T-helper 1 cell treated with Interleukin-12 subunit alpha and Interleukin-12 subunit beta and Interleukin-4 antibody, amounts not matched to agents 30 μg/mL and 1 μg/mL, for 36 hours (primary cell): Measurements from ENCODE around the gene KLF1.
"Not testable (repeated sequence)": the region's sequence is repeated elsewhere in the genome, so short reads cannot be mapped to it uniquely, and the experiment has no call there.

Experiments used
- H3K27ac Mint-ChIP-seq: one replicate; pipeline ENCODE4 v1.8.0; 2021; ENCODE audit warnings: mild to moderate bottlenecking, mixed read lengths
- H3K27me3 Mint-ChIP-seq: one replicate; pipeline ENCODE4 v1.8.0; 2021; ENCODE audit warnings: low read depth, mixed read lengths
- H3K36me3 Mint-ChIP-seq: one replicate; pipeline ENCODE4 v1.8.0; 2021; ENCODE audit warnings: low read depth, mixed read lengths
- H3K4me1 Mint-ChIP-seq: one replicate; pipeline ENCODE4 v1.8.0; 2021; ENCODE audit warnings: low read depth, mixed read lengths
- H3K4me3 Mint-ChIP-seq: one replicate; pipeline ENCODE4 v1.8.0; 2021; ENCODE audit warnings: mild to moderate bottlenecking, moderate library complexity, mixed read lengths
- H3K9me3 Mint-ChIP-seq: one replicate; pipeline ENCODE4 v1.8.0; 2021; ENCODE audit warnings: mixed read lengths

KLF1 gene

GRCh38 chr19:12866416-12867119 lies 20.4 kb downstream of the KLF1 start:
- H3K27me3 Mint-ChIP-seq: no peaks in the 10 kb centered on the region
- peaks cover 9% of the 10 kb centered on the region for H3K4me1 Mint-ChIP-seq
- no peaks in the 10 kb centered on the region for H3K36me3 Mint-ChIP-seq
- no peaks in the 10 kb centered on the region for H3K9me3 Mint-ChIP-seq
- peak overlapping the region; percentile 49 for H3K4me3 Mint-ChIP-seq
- H3K27ac Mint-ChIP-seq: peak overlapping the region; percentile 26

GRCh38 chr19:12865746-12866415 lies 21.1 kb downstream of the KLF1 start:
- Mint-ChIP-seq H3K4me3 (no peak overlapping the region), H3K36me3 (no peaks in the 10 kb centered on the region), H3K27ac (no peak overlapping the region), H3K27me3 (peaks cover 3% of the 10 kb centered on the region), H3K9me3 (no peaks in the 10 kb centered on the region), H3K4me1 (peaks cover 9% of the 10 kb centered on the region)

DNA sequence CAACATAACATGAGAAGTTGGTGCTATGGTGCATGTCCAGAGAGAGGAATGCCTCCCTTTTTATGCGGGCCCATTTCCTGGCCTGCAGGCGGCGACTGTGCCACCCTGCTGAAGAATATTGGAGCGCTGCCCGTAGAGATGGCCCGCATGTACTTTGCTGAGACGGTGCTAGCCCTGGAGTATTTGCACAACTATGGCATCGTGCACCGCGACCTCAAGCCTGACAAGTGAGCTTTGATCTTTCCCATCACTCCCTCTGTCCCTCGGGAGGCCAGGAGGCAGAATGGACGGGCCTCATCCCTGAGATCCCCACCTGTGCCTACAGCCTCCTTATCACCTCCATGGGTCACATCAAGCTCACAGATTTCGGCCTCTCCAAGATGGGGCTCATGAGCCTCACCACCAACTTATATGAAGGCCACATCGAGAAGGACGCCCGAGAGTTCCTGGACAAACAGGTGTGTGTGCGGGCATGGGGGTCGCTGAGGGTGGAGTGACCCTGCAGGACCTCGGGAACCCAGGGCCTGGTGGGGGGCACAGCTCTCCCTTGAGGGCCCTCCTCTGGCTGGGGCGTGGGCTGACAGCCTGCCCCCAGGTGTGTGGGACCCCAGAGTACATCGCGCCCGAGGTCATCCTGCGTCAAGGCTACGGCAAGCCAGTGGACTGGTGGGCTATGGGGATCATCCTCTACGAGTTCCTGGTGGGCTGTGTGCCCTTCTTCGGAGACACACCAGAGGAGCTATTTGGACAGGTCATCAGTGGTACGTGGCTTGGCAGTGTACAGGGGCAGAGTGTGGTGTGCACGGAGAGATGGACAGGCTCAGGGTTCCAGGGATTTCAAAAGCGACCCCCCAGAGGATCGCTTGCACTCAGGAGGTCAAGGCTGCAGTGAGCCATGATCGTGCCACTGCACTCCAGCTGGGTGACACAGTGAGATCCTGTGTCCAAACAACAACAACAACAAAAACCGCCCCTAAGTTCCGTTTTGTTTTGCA lies 22.0 kb downstream of the KLF1 start:
- H3K9me3 Mint-ChIP-seq: no peaks in the 10 kb centered on the region
- H3K4me3 Mint-ChIP-seq: peak overlapping the region; percentile 16
- H3K27ac Mint-ChIP-seq: no peak overlapping the region
- peaks cover 9% of the 10 kb centered on the region for H3K4me1 Mint-ChIP-seq
- H3K36me3 Mint-ChIP-seq: no peaks in the 10 kb centered on the region
- H3K27me3 Mint-ChIP-seq: peaks cover 3% of the 10 kb centered on the region

DNA sequence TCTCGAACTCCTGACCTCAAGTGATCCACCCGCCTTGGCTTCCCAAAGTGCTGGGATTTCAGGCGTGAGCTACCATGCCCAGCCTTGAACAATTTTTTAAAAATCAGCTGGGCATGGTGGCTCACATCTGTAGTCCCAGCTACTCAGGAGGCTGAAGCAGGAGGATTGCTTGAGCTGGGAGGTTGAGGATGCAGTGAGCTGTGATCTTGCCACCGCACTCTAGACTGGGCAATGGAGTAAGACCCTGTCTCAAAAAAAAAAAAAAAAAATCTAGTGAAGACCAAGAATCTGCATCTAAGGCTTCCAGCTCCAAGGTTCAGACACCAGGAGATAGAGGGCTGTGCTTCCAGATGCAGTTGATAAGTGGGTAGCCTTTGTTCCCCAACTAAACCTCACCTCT lies 22.9 kb downstream of the KLF1 start:
- H3K27me3 Mint-ChIP-seq: peaks cover 3% of the 10 kb centered on the region
- H3K4me3 Mint-ChIP-seq: no peak overlapping the region
- H3K27ac Mint-ChIP-seq: no peak overlapping the region
- H3K9me3 Mint-ChIP-seq: no peaks in the 10 kb centered on the region
- H3K36me3 Mint-ChIP-seq: no peaks in the 10 kb centered on the region
- H3K4me1 Mint-ChIP-seq: peaks cover 9% of the 10 kb centered on the region

- H3K27ac Mint-ChIP-seq: no peak overlapping the region
- H3K9me3 Mint-ChIP-seq: no peaks in the 10 kb centered on the region
- H3K27me3 Mint-ChIP-seq: peaks cover 3% of the 10 kb centered on the region
- H3K4me3 Mint-ChIP-seq: no peak overlapping the region
- H3K4me1 Mint-ChIP-seq: no peaks in the 10 kb centered on the region
- no peaks in the 10 kb centered on the region for H3K36me3 Mint-ChIP-seq
Observed at GRCh38 chr19:12859546-12859945, 27.5 kb downstream of the KLF1 start.

GRCh38 chr19:12858041-12858928 lies 28.7 kb downstream of the KLF1 start:
- no peak overlapping the region for H3K27ac Mint-ChIP-seq
- H3K4me1 Mint-ChIP-seq: no peaks in the 10 kb centered on the region
- H3K36me3 Mint-ChIP-seq: no peaks in the 10 kb centered on the region
- no peak overlapping the region for H3K4me3 Mint-ChIP-seq
- peaks cover 3% of the 10 kb centered on the region for H3K27me3 Mint-ChIP-seq
- no peaks in the 10 kb centered on the region for H3K9me3 Mint-ChIP-seq

DNA sequence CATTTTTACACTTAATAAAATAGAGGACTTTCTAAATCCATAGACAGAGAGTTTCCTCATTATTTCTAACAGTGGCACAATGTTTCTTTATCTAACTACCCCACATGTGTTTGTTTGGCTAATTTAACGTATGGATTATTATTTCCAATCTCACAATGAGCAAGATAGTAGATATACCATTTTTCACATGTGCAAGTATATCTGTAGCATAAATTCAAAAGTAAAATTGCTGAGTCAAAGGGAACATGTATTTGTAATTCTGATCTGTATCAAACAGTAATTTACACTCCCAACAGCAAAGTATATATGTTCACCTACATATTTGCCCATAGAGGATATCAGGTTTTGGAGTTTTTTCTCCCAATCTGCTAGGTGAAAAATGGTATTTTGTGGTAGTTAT lies 30.3 kb downstream of the KLF1 start:
- no peaks in the 10 kb centered on the region for H3K9me3 Mint-ChIP-seq
- H3K4me3 Mint-ChIP-seq: no peak overlapping the region
- H3K4me1 Mint-ChIP-seq: no peaks in the 10 kb centered on the region
- no peaks in the 10 kb centered on the region for H3K36me3 Mint-ChIP-seq
- H3K27me3 Mint-ChIP-seq: peaks cover 3% of the 10 kb centered on the region
- H3K27ac Mint-ChIP-seq: no peak overlapping the region

DNA sequence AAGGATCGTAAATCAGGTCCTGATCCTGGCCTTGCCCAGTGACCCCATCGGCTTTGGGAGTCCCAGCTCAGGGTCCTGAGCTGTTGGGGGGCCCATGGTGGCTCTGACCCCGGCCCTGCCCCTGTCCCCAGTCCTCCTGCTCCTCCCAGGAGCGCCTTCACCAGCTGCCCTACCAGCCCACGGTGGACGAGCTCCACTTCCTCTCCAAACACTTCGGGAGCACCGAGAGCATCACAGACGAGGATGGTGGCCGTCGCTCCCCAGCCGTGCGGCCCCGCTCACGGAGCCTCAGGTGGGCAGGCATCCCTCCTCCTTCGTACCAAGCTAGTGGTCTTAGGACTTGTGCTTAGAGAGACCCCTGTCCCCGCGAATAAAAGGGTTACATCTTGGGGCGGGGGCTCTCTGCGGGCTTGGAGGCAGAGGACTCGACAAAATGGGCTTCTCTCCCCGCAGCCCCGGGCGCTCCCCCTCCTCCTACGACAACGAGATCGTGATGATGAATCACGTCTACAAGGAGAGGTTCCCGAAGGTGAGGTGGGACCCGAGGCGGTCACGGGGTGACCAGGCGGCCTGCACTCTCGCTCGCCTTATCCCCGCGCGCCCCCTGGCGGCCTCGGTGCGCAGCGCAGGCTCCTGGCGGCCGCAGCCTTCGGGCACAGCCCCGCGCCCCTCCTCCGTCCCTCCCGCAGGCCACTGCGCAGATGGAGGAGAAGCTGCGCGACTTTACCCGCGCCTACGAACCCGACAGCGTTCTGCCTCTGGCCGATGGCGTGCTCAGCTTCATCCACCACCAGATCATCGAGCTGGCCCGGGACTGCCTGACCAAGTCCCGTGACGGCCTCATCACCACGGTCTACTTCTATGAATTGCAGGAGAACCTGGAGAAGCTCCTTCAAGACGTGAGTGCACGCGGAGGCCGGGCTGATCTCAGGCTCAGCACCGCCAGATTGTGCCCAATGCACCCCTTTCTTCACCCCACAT lies 39.6 kb downstream of the KLF1 start:
- Mint-ChIP-seq H3K4me1 (peaks cover 2% of the 10 kb centered on the region), H3K27ac (no peak overlapping the region), H3K36me3 (no peaks in the 10 kb centered on the region), H3K9me3 (no peaks in the 10 kb centered on the region), H3K27me3 (peaks cover 5% of the 10 kb centered on the region), H3K4me3 (peak overlapping the region; percentile 49)

DNA sequence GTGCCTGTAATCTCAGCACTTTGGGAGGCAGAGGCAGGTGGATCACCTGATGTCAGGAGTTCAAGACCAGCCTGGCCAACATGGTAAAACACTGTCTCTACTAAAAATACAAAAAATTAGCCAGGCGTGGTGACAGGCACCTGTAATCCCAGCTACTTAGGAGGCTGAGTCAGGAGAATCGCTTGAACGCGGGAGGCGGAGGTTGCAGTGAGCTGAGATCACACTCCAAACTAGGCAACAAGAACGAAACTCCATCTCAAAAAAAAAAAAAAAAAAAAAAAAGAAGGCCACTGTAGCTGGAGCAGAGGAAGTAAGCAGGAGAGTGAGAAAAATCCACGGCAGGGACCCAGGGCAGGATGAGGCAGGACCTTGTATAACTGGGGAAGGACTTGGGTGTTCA lies 40.4 kb downstream of the KLF1 start:
- not testable (repeated sequence) for H3K4me1 Mint-ChIP-seq, H3K9me3 Mint-ChIP-seq, H3K36me3 Mint-ChIP-seq, H3K27ac Mint-ChIP-seq
- Mint-ChIP-seq H3K27me3 (peaks cover 10% of the 10 kb centered on the region), H3K4me3 (peak overlapping the region; percentile 36)

- H3K9me3 Mint-ChIP-seq: no peaks in the 10 kb centered on the region
- H3K4me3 Mint-ChIP-seq: no peak overlapping the region
- H3K27ac Mint-ChIP-seq: no peak overlapping the region
- peaks cover 33% of the 10 kb centered on the region for H3K27me3 Mint-ChIP-seq
- H3K4me1 Mint-ChIP-seq: peaks cover 21% of the 10 kb centered on the region
- H3K36me3 Mint-ChIP-seq: no peaks in the 10 kb centered on the region
Observed at GRCh38 chr19:12843999-12844732, 42.8 kb downstream of the KLF1 start.

GRCh38 chr19:12843328-12843727 lies 43.7 kb downstream of the KLF1 start:
- Mint-ChIP-seq H3K27ac (no peak overlapping the region), H3K9me3 (no peaks in the 10 kb centered on the region), H3K4me3 (no peak overlapping the region), H3K36me3 (no peaks in the 10 kb centered on the region), H3K27me3 (peaks cover 37% of the 10 kb centered on the region), H3K4me1 (peaks cover 22% of the 10 kb centered on the region)

GRCh38 chr19:12842511-12842910 lies 44.5 kb downstream of the KLF1 start:
- Mint-ChIP-seq H3K4me3 (no peak overlapping the region), H3K27me3 (peaks cover 43% of the 10 kb centered on the region), H3K9me3 (no peaks in the 10 kb centered on the region), H3K4me1 (peaks cover 23% of the 10 kb centered on the region), H3K27ac (no peak overlapping the region), H3K36me3 (no peaks in the 10 kb centered on the region)
